ENCODE results near the gene GAL.

- TF ChIP-seq CTCF (conservative IDR thresholded peaks at IDR 0.05; ENCODE audit: low read depth in 2 of 2) (no peak), POLR2AphosphoS5 (IDR thresholded peaks at IDR 0.05; ENCODE audit: low read depth) (no peak), EZH2phosphoT487 (IDR thresholded peaks at IDR 0.05; ENCODE audit: unreplicated experiment) (no peak), EZH2 (IDR thresholded peaks at IDR 0.05; ENCODE audit: low read depth, unreplicated experiment) (no peak), CREB1 (CRISPR knock-in tag; IDR thresholded peaks at IDR 0.05; ENCODE audit: low read depth) (no peak), JUNB (IDR thresholded peaks at IDR 0.05; ENCODE audit: unreplicated experiment) (no peak)
- TF ChIP-seq, protein P1, sequence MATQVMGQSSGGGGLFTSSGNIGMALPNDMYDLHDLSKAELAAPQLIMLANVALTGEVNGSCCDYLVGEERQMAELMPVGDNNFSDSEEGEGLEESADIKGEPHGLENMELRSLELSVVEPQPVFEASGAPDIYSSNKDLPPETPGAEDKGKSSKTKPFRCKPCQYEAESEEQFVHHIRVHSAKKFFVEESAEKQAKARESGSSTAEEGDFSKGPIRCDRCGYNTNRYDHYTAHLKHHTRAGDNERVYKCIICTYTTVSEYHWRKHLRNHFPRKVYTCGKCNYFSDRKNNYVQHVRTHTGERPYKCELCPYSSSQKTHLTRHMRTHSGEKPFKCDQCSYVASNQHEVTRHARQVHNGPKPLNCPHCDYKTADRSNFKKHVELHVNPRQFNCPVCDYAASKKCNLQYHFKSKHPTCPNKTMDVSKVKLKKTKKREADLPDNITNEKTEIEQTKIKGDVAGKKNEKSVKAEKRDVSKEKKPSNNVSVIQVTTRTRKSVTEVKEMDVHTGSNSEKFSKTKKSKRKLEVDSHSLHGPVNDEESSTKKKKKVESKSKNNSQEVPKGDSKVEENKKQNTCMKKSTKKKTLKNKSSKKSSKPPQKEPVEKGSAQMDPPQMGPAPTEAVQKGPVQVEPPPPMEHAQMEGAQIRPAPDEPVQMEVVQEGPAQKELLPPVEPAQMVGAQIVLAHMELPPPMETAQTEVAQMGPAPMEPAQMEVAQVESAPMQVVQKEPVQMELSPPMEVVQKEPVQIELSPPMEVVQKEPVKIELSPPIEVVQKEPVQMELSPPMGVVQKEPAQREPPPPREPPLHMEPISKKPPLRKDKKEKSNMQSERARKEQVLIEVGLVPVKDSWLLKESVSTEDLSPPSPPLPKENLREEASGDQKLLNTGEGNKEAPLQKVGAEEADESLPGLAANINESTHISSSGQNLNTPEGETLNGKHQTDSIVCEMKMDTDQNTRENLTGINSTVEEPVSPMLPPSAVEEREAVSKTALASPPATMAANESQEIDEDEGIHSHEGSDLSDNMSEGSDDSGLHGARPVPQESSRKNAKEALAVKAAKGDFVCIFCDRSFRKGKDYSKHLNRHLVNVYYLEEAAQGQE (IDR thresholded peaks at IDR 0.05; ENCODE audit: unreplicated experiment), result no peak
- TF ChIP-seq, protein P2, sequence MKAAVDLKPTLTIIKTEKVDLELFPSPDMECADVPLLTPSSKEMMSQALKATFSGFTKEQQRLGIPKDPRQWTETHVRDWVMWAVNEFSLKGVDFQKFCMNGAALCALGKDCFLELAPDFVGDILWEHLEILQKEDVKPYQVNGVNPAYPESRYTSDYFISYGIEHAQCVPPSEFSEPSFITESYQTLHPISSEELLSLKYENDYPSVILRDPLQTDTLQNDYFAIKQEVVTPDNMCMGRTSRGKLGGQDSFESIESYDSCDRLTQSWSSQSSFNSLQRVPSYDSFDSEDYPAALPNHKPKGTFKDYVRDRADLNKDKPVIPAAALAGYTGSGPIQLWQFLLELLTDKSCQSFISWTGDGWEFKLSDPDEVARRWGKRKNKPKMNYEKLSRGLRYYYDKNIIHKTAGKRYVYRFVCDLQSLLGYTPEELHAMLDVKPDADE (IDR thresholded peaks at IDR 0.05), result no peak
Measured at GRCh38 chr11:68673991-68674390, 10.4 kb upstream of the GAL start.

Measured in GM23338 (cell line).